Measurements from ENCODE around the gene RBMS3. TPM values are rescaled to one million over a fixed set of nuclear protein-coding genes. Genes with fewer than 3 reads are reported as not detected.

RBMS3 gene
- total and polyA plus RNA-seq, 2 experiments from 2014 or later = 34.9 to 37.1 TPM

- H3K27me3 ChIP-seq = no peaks in the 10 kb centered on the region
- H3K4me2 ChIP-seq = peak overlapping the region; percentile 58
- no peaks in the 10 kb centered on the region for H3K9me3 ChIP-seq (ENCODE audit: low read depth)
- H4K20me1 ChIP-seq (ENCODE audit: insufficient read depth, poor library complexity, severe bottlenecking) = no peaks in the 10 kb centered on the region
- TF ChIP-seq EZH2 (IDR thresholded peaks at IDR 0.05; ENCODE audit: borderline replicate concordance) (no peak), CTCF (IDR thresholded peaks at IDR 0.05; ENCODE audit: poor library complexity) (no peak), EZH2phosphoT487 (IDR thresholded peaks at IDR 0.05; ENCODE audit: low read depth, severe bottlenecking, unreplicated experiment) (no peak)
- no peak for DNase-seq (ENCODE audit: low spot score)
- peak overlapping the region; percentile 22 for H3K27ac ChIP-seq
- H3K4me3 ChIP-seq = no peak overlapping the region
- 78% methylated on average over 4 of the region's 4 CpGs for WGBS (ENCODE audit: low lambda C conversion rate, missing lambda C conversion rate)
- H3K9me2 ChIP-seq (replicated peaks; ENCODE audit: insufficient read depth) = peaks cover 3% of the 10 kb centered on the region
- no peaks in the 10 kb centered on the region for H3K36me3 ChIP-seq (replicated peaks; ENCODE audit: insufficient read depth, low read depth)
- peaks cover 15% of the 10 kb centered on the region for H3K4me1 ChIP-seq (ENCODE audit: insufficient read depth)
- no peak overlapping the region for H2AFZ ChIP-seq
- H3K79me2 ChIP-seq = peaks cover 9% of the 10 kb centered on the region
Measured at GRCh38 chr3:29512641-29513040, 231.8 kb downstream of the RBMS3 start.

- Histone ChIP-seq H3K9me3 (ENCODE audit: low read depth) (no peaks in the 10 kb centered on the region), H3K9me2 (replicated peaks; ENCODE audit: insufficient read depth) (no peaks in the 10 kb centered on the region), H3K27me3 (no peaks in the 10 kb centered on the region), H3K4me2 (peak overlapping the region; percentile 58), H3K79me2 (peaks cover 9% of the 10 kb centered on the region), H3K4me3 (no peak overlapping the region), H4K20me1 (ENCODE audit: insufficient read depth, poor library complexity, severe bottlenecking) (no peaks in the 10 kb centered on the region), H3K36me3 (replicated peaks; ENCODE audit: insufficient read depth, low read depth) (no peaks in the 10 kb centered on the region), H3K4me1 (ENCODE audit: insufficient read depth) (peaks cover 15% of the 10 kb centered on the region), H2AFZ (no peak overlapping the region), H3K27ac (peak overlapping the region; percentile 22)
- 35% methylated on average over 3 of the region's 3 CpGs for WGBS (ENCODE audit: low lambda C conversion rate, missing lambda C conversion rate)
- DNase-seq (ENCODE audit: low spot score) = no peak
- TF ChIP-seq EZH2 (IDR thresholded peaks at IDR 0.05; ENCODE audit: borderline replicate concordance) = no peak
- no peak for TF ChIP-seq CTCF (IDR thresholded peaks at IDR 0.05; ENCODE audit: poor library complexity)
- TF ChIP-seq EZH2phosphoT487 (IDR thresholded peaks at IDR 0.05; ENCODE audit: low read depth, severe bottlenecking, unreplicated experiment) = no peak
Measured at GRCh38 chr3:29513236-29513635, 232.4 kb downstream of the RBMS3 start.

GRCh38 chr3:29514170-29514569 lies 233.3 kb downstream of the RBMS3 start:
- TF ChIP-seq CTCF (IDR thresholded peaks at IDR 0.05; ENCODE audit: poor library complexity) = no peak
- TF ChIP-seq EZH2phosphoT487 (IDR thresholded peaks at IDR 0.05; ENCODE audit: low read depth, severe bottlenecking, unreplicated experiment) = no peak
- no peak for TF ChIP-seq EZH2 (IDR thresholded peaks at IDR 0.05; ENCODE audit: borderline replicate concordance)
- Histone ChIP-seq H4K20me1 (ENCODE audit: insufficient read depth, poor library complexity, severe bottlenecking) (no peaks in the 10 kb centered on the region), H3K4me3 (no peak overlapping the region), H3K79me2 (peaks cover 9% of the 10 kb centered on the region), H3K4me1 (ENCODE audit: insufficient read depth) (peaks cover 15% of the 10 kb centered on the region), H2AFZ (no peak overlapping the region), H3K9me3 (ENCODE audit: low read depth) (no peaks in the 10 kb centered on the region), H3K9me2 (replicated peaks; ENCODE audit: insufficient read depth) (no peaks in the 10 kb centered on the region), H3K4me2 (no peak overlapping the region), H3K36me3 (replicated peaks; ENCODE audit: insufficient read depth, low read depth) (no peaks in the 10 kb centered on the region), H3K27me3 (no peaks in the 10 kb centered on the region), H3K27ac (no peak overlapping the region)
- DNase-seq (ENCODE audit: low spot score) = no peak
- 89% methylated on average over 3 of the region's 3 CpGs for WGBS (ENCODE audit: low lambda C conversion rate, missing lambda C conversion rate)

GRCh38 chr3:29514912-29515311 lies 234.0 kb downstream of the RBMS3 start:
- no peak for TF ChIP-seq CTCF (IDR thresholded peaks at IDR 0.05; ENCODE audit: poor library complexity)
- no peak for TF ChIP-seq EZH2 (IDR thresholded peaks at IDR 0.05; ENCODE audit: borderline replicate concordance)
- TF ChIP-seq EZH2phosphoT487 (IDR thresholded peaks at IDR 0.05; ENCODE audit: low read depth, severe bottlenecking, unreplicated experiment) = no peak
- Histone ChIP-seq H3K4me3 (no peak overlapping the region), H3K4me1 (ENCODE audit: insufficient read depth) (peaks cover 15% of the 10 kb centered on the region), H3K79me2 (peaks cover 9% of the 10 kb centered on the region), H3K36me3 (replicated peaks; ENCODE audit: insufficient read depth, low read depth) (no peaks in the 10 kb centered on the region), H3K4me2 (peak overlapping the region; percentile 2), H3K9me2 (replicated peaks; ENCODE audit: insufficient read depth) (no peaks in the 10 kb centered on the region), H2AFZ (no peak overlapping the region), H3K27ac (no peak overlapping the region), H3K27me3 (no peaks in the 10 kb centered on the region), H3K9me3 (ENCODE audit: low read depth) (no peaks in the 10 kb centered on the region), H4K20me1 (ENCODE audit: insufficient read depth, poor library complexity, severe bottlenecking) (no peaks in the 10 kb centered on the region)
- WGBS (ENCODE audit: low lambda C conversion rate, missing lambda C conversion rate) = 36% methylated on average over 3 of the region's 3 CpGs
- DNase-seq (ENCODE audit: low spot score) = no peak

Measured in hepatocyte (in vitro differentiated cells).